Sigmoid colon (tissue), 4 donors: Measurements from ENCODE around the gene PAX3.

Experiments used
- EP300 ChIP-seq, 4 donors: sonication (generic); formaldehyde crosslinking; IDR thresholded peaks; one replicate each; pipeline ENCODE4 v1.6.1; 2017; ENCODE audit warnings: antibody characterized with exemption in 4 of 4
- POLR2A ChIP-seq, 2 donors: fragments of 450-650 bp; IDR thresholded peaks; one replicate each; pipeline ENCODE4 v1.6.1; 2016; ENCODE audit warnings: antibody characterized with exemption in 2 of 2, mild to moderate bottlenecking in 2 of 2, moderate library complexity in 2 of 2
- TF ChIP-seq, protein P1 (sequence below), 4 experiments: fragments of 450-650 bp in 3 of 4; fragments of 200-600 bp in 1 of 4; IDR thresholded peaks; one replicate each; pipeline ENCODE4 v1.5.1; 2016 to 2019; ENCODE audit warnings: antibody characterized with exemption in 4 of 4, mild to moderate bottlenecking in 3 of 4, moderate library complexity in 2 of 4

DNA sequence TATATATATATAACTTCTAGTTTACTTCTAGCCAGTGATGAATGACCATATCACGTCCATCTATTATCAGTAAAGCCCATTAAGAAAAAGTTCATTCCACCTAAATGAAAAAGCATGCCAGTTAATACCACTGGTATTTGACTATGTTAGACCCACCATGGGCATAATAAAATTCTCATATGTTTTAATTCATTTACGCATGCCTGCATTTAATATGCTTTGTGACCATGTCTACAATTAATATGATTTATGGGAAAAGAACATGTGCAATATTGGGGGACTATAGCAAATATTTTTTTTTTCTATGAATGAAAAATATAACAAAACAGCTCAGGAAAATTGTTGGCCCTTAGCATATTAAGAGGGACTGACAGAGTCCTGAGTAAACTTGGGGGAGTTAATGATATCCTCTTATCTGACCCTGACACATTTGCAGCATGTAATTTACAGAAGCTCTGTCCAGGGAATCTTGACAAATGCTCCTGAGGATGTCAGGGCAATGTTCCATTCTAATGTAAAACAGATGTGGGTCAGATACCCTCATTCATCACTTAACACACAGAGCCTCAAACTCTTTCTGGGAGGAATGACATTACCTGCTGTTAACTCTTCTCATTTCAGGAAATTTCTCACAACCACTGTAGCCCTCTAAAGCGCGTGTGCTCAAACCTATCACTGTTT, 90.6 kb downstream of the PAX3 start:
- TF ChIP-seq, protein P1, sequence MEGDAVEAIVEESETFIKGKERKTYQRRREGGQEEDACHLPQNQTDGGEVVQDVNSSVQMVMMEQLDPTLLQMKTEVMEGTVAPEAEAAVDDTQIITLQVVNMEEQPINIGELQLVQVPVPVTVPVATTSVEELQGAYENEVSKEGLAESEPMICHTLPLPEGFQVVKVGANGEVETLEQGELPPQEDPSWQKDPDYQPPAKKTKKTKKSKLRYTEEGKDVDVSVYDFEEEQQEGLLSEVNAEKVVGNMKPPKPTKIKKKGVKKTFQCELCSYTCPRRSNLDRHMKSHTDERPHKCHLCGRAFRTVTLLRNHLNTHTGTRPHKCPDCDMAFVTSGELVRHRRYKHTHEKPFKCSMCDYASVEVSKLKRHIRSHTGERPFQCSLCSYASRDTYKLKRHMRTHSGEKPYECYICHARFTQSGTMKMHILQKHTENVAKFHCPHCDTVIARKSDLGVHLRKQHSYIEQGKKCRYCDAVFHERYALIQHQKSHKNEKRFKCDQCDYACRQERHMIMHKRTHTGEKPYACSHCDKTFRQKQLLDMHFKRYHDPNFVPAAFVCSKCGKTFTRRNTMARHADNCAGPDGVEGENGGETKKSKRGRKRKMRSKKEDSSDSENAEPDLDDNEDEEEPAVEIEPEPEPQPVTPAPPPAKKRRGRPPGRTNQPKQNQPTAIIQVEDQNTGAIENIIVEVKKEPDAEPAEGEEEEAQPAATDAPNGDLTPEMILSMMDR (IDR thresholded peaks at IDR 0.05): no peak
- no peak for TF ChIP-seq EP300 (IDR thresholded peaks at IDR 0.05)
- no peak for TF ChIP-seq POLR2A (IDR thresholded peaks at IDR 0.05)
